CD14-positive monocyte (primary cell): Measurements from ENCODE around the gene ZNF579. TPM values are rescaled to one million over a fixed set of nuclear protein-coding genes. Genes with fewer than 3 reads are reported as not detected.

Experiments used
- DNase-seq, 3 donors: peaks; one replicate each; pipeline ENCODE4 v3.0.0-alpha.2; 2011 to 2022
- H2AFZ ChIP-seq: 2 replicates; pipeline ENCODE4 v1.6.0; 2012; ENCODE audit warnings: mild to moderate bottlenecking, low read depth, low read length, inconsistent platforms; ENCODE audit not compliant: insufficient read depth, poor library complexity, severe bottlenecking
- H3K27ac ChIP-seq, 2 donors: 1 replicate in 1 of 2; 2 replicates in 1 of 2; pipeline ENCODE4 v1.5.1; 2012 to 2013; ENCODE audit warnings: low read length in 2 of 2, control low read depth in 1 of 2, inconsistent platforms in 1 of 2, low read depth in 1 of 2, mild to moderate bottlenecking in 1 of 2
- H3K27me3 ChIP-seq, 2 donors: one replicate each; pipeline versions ENCODE4 v1.6.0 to v1.6.1; 2011 to 2013; ENCODE audit warnings: low read length in 2 of 2; ENCODE audit not compliant: control insufficient read depth in 2 of 2, insufficient read depth in 2 of 2
- H3K36me3 ChIP-seq, 2 donors: replicated peaks in 1 of 2; 1 replicate in 1 of 2; 2 replicates in 1 of 2; pipeline versions ENCODE4 v1.5.1 to v1.6.1; 2012 to 2013; ENCODE audit warnings: low read length in 2 of 2, control low read depth in 1 of 2, inconsistent platforms in 1 of 2, mild to moderate bottlenecking in 1 of 2; ENCODE audit not compliant: insufficient read depth in 2 of 2, control insufficient read depth in 1 of 2
- H3K4me1 ChIP-seq, 2 donors: 1 replicate in 1 of 2; 2 replicates in 1 of 2; pipeline versions ENCODE4 v1.5.1 to v1.6.1; 2012 to 2013; ENCODE audit warnings: low read length in 2 of 2, control low read depth in 1 of 2, inconsistent platforms in 1 of 2, mild to moderate bottlenecking in 1 of 2, moderate library complexity in 1 of 2; ENCODE audit not compliant: insufficient read depth in 2 of 2, control insufficient read depth in 1 of 2
- H3K4me2 ChIP-seq: replicated peaks from 2 replicates; pipeline ENCODE3; 2012; ENCODE audit warnings: low read length, moderate library complexity, mild to moderate bottlenecking; ENCODE audit not compliant: poor library complexity, severe bottlenecking; ENCODE audit errors: extremely low read depth
- H3K4me3 ChIP-seq, 3 experiments: fragments of 200-600 bp in 1 of 3; sonication (generic) in 1 of 3; replicated peaks in 1 of 3; 1 replicate in 2 of 3; 2 replicates in 1 of 3; pipeline ENCODE4 v1.5.1; 2011 to 2013; ENCODE audit warnings: low read length in 3 of 3, mild to moderate bottlenecking in 3 of 3, control low read depth in 2 of 3, low read depth in 2 of 3, inconsistent platforms in 1 of 3, moderate library complexity in 1 of 3
- H3K79me2 ChIP-seq: 2 replicates; pipeline ENCODE4 v1.6.0; 2012; ENCODE audit warnings: mild to moderate bottlenecking, control low read depth, inconsistent platforms, low read length, moderate library complexity; ENCODE audit not compliant: insufficient read depth
- H3K9ac ChIP-seq: 2 replicates; pipeline ENCODE4 v1.6.0; 2017; ENCODE audit warnings: low read length, mild to moderate bottlenecking; ENCODE audit not compliant: insufficient read depth, poor library complexity, severe bottlenecking
- H3K9me3 ChIP-seq, 2 donors: replicated peaks in 1 of 2; 1 replicate in 1 of 2; 2 replicates in 1 of 2; pipeline versions ENCODE4 v1.5.1 to v1.6.1; 2012 to 2013; ENCODE audit warnings: low read length in 2 of 2, control low read depth in 1 of 2; ENCODE audit not compliant: control insufficient read depth in 1 of 2, insufficient read depth in 1 of 2
- H4K20me1 ChIP-seq: 2 replicates; pipeline ENCODE4 v1.6.0; 2012; ENCODE audit warnings: mild to moderate bottlenecking, low read length, control low read depth, moderate library complexity; ENCODE audit not compliant: insufficient read depth
- H3K27ac Mint-ChIP-seq, 7 donors: one replicate each; pipeline ENCODE4 v1.8.0; 2020; ENCODE audit warnings: mild to moderate bottlenecking in 7 of 7, mixed read lengths in 7 of 7, moderate library complexity in 6 of 7, inconsistent platforms in 2 of 7
- H3K27me3 Mint-ChIP-seq, 3 donors: one replicate each; pipeline ENCODE4 v1.8.0; 2021 to 2022; ENCODE audit warnings: low read depth in 3 of 3, mild to moderate bottlenecking in 3 of 3, mixed read lengths in 3 of 3, moderate library complexity in 3 of 3, inconsistent platforms in 1 of 3
- H3K36me3 Mint-ChIP-seq, 2 donors: one replicate each; pipeline ENCODE4 v1.8.0; 2020; ENCODE audit warnings: mixed read lengths in 2 of 2, inconsistent platforms in 1 of 2, mild to moderate bottlenecking in 1 of 2
- H3K4me1 Mint-ChIP-seq: one replicate; pipeline ENCODE4 v1.8.0; 2020; ENCODE audit warnings: mild to moderate bottlenecking, mixed read lengths
- H3K4me3 Mint-ChIP-seq, 2 donors: one replicate each; pipeline ENCODE4 v1.8.0; 2020; ENCODE audit warnings: mild to moderate bottlenecking in 2 of 2, mixed read lengths in 2 of 2, moderate library complexity in 1 of 2
- H3K9me3 Mint-ChIP-seq, 7 donors: one replicate each; pipeline ENCODE4 v1.8.0; 2020 to 2022; ENCODE audit warnings: mixed read lengths in 7 of 7, mild to moderate bottlenecking in 6 of 7, moderate library complexity in 6 of 7, inconsistent platforms in 2 of 7
- whole genome bisulfite sequencing: methylation state at CpG from one replicate; pipeline ENCODE4 v1.1.5; 2013; ENCODE audit warnings: missing lambda C conversion rate; ENCODE audit not compliant: insufficient coverage; 5-methylcytosine and 5-hydroxymethylcytosine counted together
- intact Hi-C, 2 donors: fragments of 100-400 bp; cut with micrococcal nuclease; formaldehyde crosslinking; loops; one replicate each; pipeline versions ENCODE4 v1.15.0 to v1.15.1; 2023
- polyA plus RNA-seq, 3 donors: library from polyadenylated mRNA; depleted of rRNA in 1 of 3; unstranded in 2 of 3; stranded (reverse) in 1 of 3; fragments of 300-500 nt in 2 of 3; fragments of >200 nt in 1 of 3; fragmentation: Illumina TruSeq in 2 of 3; gene quantifications; 1 replicate in 2 of 3; 2 replicates in 1 of 3; pipeline ENCODE4 v1.2.3, GENCODE V29; 2012 to 2021
- TF ChIP-seq, protein P1 (sequence below): fragments of 200-600 bp; IDR thresholded peaks from one replicate; pipeline ENCODE4 v1.8.0; 2022; ENCODE audit warnings: antibody characterized with exemption, mild to moderate bottlenecking

ZNF579 gene
- polyA plus RNA-seq, 3 donors: 0.05 to 1.8 TPM; not detected in 1

DNA sequence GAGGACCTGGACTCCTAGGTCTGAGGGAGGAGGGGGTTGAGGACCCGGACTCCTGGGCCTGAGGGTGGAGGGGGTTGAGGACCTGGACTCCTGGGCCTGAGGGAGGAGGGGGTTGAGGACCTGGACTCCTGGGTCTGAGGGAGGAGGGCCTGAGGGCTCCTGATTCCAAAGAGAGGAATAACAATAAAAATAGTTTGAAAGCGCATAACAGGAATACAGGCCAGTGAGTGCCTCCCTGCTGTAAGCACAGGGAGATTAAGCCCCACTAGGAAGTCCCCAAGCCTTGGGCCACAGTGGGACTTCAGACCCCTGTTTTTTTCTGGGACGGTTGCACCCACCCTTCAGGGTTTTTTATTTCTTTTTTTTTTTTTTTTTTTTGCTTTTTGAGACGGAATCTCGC, 42.5 kb downstream of the ZNF579 start:
- WGBS: 95% methylated on average over 2 of the region's 5 CpGs
- Histone ChIP-seq H3K27me3 (no peaks in the 10 kb centered on the region), H3K27ac (no peak overlapping the region), H2AFZ (no peak overlapping the region), H3K36me3 (no peaks in the 10 kb centered on the region), H3K4me1 (no peaks in the 10 kb centered on the region), H3K4me3 (no peak overlapping the region), H3K9me3 (no peaks in the 10 kb centered on the region), H3K4me2 (no peak overlapping the region), H3K9ac (no peak overlapping the region), H3K79me2 (no peaks in the 10 kb centered on the region), H4K20me1 (no peaks in the 10 kb centered on the region)
- TF ChIP-seq, protein P1, sequence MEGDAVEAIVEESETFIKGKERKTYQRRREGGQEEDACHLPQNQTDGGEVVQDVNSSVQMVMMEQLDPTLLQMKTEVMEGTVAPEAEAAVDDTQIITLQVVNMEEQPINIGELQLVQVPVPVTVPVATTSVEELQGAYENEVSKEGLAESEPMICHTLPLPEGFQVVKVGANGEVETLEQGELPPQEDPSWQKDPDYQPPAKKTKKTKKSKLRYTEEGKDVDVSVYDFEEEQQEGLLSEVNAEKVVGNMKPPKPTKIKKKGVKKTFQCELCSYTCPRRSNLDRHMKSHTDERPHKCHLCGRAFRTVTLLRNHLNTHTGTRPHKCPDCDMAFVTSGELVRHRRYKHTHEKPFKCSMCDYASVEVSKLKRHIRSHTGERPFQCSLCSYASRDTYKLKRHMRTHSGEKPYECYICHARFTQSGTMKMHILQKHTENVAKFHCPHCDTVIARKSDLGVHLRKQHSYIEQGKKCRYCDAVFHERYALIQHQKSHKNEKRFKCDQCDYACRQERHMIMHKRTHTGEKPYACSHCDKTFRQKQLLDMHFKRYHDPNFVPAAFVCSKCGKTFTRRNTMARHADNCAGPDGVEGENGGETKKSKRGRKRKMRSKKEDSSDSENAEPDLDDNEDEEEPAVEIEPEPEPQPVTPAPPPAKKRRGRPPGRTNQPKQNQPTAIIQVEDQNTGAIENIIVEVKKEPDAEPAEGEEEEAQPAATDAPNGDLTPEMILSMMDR: no peak
- no peaks in the 10 kb centered on the region for H3K36me3 Mint-ChIP-seq
- H3K9me3 Mint-ChIP-seq: peaks cover 0 to 5% (median 0%) of the 10 kb centered on the region in 7 donors
- H3K27ac Mint-ChIP-seq: no peak overlapping the region
- intact Hi-C loops: no loop called here
- H3K4me1 Mint-ChIP-seq: peaks cover 2% of the 10 kb centered on the region
- H3K27me3 Mint-ChIP-seq: peaks cover 3 to 4% (median 3%) of the 10 kb centered on the region in 3 donors
- DNase-seq: no peak
- H3K4me3 Mint-ChIP-seq: no peak overlapping the region

DNA sequence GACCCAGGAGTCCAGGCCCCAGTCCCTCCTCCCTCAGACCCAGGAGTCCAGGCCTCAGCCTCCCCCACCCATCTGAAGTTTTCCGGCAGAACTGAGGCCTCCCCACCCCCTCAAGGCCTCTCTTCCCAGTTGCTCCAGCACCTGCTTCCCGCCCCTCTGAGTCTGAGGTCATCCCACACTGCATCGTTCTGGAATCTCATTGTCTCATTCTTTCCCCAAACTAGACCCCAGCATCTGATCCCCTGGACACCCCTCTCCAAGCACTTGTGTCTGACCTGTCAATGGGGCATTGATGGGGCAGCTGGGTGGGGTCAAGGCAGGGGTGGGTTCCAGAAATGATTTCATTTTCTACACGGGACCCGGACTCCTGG, 42.9 kb downstream of the ZNF579 start:
- no peak overlapping the region for H3K9ac ChIP-seq
- no peaks in the 10 kb centered on the region for H3K36me3 ChIP-seq
- no peaks in the 10 kb centered on the region for H3K4me1 ChIP-seq
- H3K4me3 ChIP-seq: no peak overlapping the region
- no peaks in the 10 kb centered on the region for H3K79me2 ChIP-seq
- no peaks in the 10 kb centered on the region for H4K20me1 ChIP-seq
- Mint-ChIP-seq H3K4me3 (no peak overlapping the region), H3K4me1 (peaks cover 2% of the 10 kb centered on the region), H3K27me3 (peaks cover 3 to 4% (median 3%) of the 10 kb centered on the region in 3 donors), H3K36me3 (no peaks in the 10 kb centered on the region), H3K27ac (no peak overlapping the region), H3K9me3 (peaks cover 0 to 5% (median 0%) of the 10 kb centered on the region in 7 donors)
- 92% methylated on average over 5 of the region's 5 CpGs for WGBS
- TF ChIP-seq, protein P1: no peak
- no peak for DNase-seq
- H3K9me3 ChIP-seq: no peaks in the 10 kb centered on the region
- H3K4me2 ChIP-seq: no peak overlapping the region
- intact Hi-C loops: no loop called here
- no peak overlapping the region for H2AFZ ChIP-seq
- no peak overlapping the region for H3K27ac ChIP-seq
- no peaks in the 10 kb centered on the region for H3K27me3 ChIP-seq
